Prostate gland (tissue), 2 donors: ENCODE results near the gene TLE1.

Experiments
- CTCF ChIP-seq, 4 experiments: fragments of 200-600 bp in 2 of 4; fragments of 450-650 bp in 2 of 4; sonication (generic) in 2 of 4; IDR thresholded peaks; 1 replicate in 3 of 4; 2 replicates in 1 of 4; pipeline ENCODE4 v1.5.1; 2016 to 2019; ENCODE audit warnings: antibody characterized with exemption in 4 of 4, mild to moderate bottlenecking in 2 of 4, moderate library complexity in 2 of 4
- POLR2A ChIP-seq: fragments of 450-650 bp; IDR thresholded peaks from one replicate; pipeline ENCODE4 v1.6.1; 2016; ENCODE audit warnings: antibody characterized with exemption, mild to moderate bottlenecking
- POLR2AphosphoS5 ChIP-seq: sonication (generic); formaldehyde crosslinking; IDR thresholded peaks from one replicate; pipeline ENCODE4 v1.6.1; 2017; ENCODE audit warnings: antibody characterized with exemption

GRCh38 chr9:81680506-81680905, 8.8 kb downstream of the TLE1 start:
- TF ChIP-seq CTCF (IDR thresholded peaks at IDR 0.05) (no peak), POLR2AphosphoS5 (no peak), POLR2A (no peak)
